Bronchial epithelial cell (primary cell): ENCODE results near the gene OXT. TPM values are rescaled to one million over a fixed set of nuclear protein-coding genes. Genes with fewer than 3 reads are reported as not detected.

Source experiments
- DNase-seq: peaks from one replicate; pipeline ENCODE4 v3.0.0-alpha.2; 2010; ENCODE audit warnings: low read depth
- FAIRE-seq: peaks from 2 replicates; lab custom pipeline; 2011; peaks lifted over from hg19 to GRCh38; lab: Jason Lieb, UNC
- H3K27me3 ChIP-seq: 2 replicates; pipeline ENCODE4 v1.5.1; 2011; ENCODE audit warnings: low read length; ENCODE audit not compliant: control insufficient read depth, insufficient read depth
- H3K36me3 ChIP-seq: 2 replicates; pipeline ENCODE4 v1.5.1; 2011; ENCODE audit warnings: low read length; ENCODE audit not compliant: control insufficient read depth, insufficient read depth
- H3K4me3 ChIP-seq: 2 replicates; pipeline ENCODE4 v1.5.1; 2011; ENCODE audit warnings: mild to moderate bottlenecking, low read depth, low read length, control low read depth
- total RNA-seq: library from RNA; depleted of rRNA; stranded (reverse); fragments of >200 nt; gene quantifications from 2 replicates; pipeline ENCODE4 v1.2.1, GENCODE V29; 2014
- TF ChIP-seq, protein P1 (sequence below): IDR thresholded peaks from 2 replicates; pipeline ENCODE4 v1.5.1; 2011; ENCODE audit warnings: mild to moderate bottlenecking, moderate library complexity, low read length, control low read depth, inconsistent platforms; ENCODE audit not compliant: insufficient read depth, severe bottlenecking

The OXT gene
- total RNA-seq, 1 donor from 2014 or later: not detected

DNA sequence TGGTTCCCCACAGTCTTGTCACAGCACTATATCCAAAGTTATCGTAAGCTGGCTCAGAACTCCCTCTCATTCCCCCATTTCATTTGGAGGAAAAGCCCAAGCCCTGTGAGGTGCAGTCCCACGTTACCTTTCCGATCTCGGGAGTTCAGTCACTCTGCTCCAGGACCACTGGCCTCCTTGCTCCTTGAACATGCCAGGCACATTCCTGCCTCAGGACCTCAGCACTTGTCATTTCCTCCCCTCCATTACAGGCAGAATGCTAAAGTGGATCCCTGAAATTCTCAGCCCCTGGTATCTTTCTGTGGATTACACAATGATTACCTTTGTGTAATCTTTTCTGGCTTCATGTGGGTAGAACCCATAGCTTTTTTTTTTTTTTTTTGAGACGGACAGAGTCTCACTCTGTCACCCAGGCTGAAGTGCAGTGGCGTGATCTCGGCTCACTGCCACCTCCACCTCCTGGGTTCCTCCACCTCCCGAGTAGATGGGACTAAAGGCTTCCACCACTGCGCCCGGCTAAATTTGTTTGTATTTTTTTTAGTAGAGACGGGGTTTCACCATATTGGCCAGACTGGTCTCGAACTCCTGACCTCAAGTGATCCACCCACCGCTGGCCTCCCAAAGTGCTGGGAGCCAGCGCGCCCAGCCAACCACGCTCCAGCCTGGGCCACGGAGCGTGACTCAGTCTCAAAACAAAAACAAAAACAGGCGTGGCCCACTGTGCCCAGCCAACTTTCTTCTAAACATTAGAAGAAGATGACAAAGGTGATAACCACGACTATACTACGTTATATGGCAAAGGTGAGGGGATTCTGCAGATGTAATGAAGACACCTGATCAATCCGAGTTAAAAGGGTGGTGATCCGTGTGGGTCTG, 4.0 kb upstream of the OXT start:
- no peaks in the 10 kb centered on the region for H3K36me3 ChIP-seq
- peaks cover 2% of the 10 kb centered on the region for H3K27me3 ChIP-seq
- no peak overlapping the region for H3K4me3 ChIP-seq
- DNase-seq (no peak), FAIRE-seq (no peak)
- TF ChIP-seq, protein P1, sequence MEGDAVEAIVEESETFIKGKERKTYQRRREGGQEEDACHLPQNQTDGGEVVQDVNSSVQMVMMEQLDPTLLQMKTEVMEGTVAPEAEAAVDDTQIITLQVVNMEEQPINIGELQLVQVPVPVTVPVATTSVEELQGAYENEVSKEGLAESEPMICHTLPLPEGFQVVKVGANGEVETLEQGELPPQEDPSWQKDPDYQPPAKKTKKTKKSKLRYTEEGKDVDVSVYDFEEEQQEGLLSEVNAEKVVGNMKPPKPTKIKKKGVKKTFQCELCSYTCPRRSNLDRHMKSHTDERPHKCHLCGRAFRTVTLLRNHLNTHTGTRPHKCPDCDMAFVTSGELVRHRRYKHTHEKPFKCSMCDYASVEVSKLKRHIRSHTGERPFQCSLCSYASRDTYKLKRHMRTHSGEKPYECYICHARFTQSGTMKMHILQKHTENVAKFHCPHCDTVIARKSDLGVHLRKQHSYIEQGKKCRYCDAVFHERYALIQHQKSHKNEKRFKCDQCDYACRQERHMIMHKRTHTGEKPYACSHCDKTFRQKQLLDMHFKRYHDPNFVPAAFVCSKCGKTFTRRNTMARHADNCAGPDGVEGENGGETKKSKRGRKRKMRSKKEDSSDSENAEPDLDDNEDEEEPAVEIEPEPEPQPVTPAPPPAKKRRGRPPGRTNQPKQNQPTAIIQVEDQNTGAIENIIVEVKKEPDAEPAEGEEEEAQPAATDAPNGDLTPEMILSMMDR: no peak

DNA sequence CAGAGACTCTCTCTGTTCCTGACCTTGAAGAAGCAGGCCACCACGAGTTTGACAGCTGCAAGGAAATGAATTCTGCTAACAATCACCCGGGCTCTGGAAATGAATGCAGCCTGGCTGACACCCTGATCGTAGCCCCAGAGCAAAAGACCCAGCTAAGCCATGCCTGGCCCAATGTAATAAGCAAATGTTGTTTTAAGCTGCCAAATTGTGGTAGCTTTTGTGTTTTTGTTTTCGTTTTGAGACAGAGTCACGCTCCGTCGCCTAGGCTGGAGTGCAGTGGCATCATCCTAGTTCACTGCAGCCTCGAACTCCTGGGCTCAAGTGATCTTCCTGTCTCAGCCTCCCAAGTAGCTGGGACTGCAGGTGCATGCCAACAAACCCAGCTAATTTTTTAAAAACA, 3.3 kb upstream of the OXT start:
- TF ChIP-seq, protein P1: no peak
- no peak for FAIRE-seq
- H3K4me3 ChIP-seq: no peak overlapping the region
- H3K27me3 ChIP-seq: peaks cover 6% of the 10 kb centered on the region
- no peaks in the 10 kb centered on the region for H3K36me3 ChIP-seq
- no peak for DNase-seq

DNA sequence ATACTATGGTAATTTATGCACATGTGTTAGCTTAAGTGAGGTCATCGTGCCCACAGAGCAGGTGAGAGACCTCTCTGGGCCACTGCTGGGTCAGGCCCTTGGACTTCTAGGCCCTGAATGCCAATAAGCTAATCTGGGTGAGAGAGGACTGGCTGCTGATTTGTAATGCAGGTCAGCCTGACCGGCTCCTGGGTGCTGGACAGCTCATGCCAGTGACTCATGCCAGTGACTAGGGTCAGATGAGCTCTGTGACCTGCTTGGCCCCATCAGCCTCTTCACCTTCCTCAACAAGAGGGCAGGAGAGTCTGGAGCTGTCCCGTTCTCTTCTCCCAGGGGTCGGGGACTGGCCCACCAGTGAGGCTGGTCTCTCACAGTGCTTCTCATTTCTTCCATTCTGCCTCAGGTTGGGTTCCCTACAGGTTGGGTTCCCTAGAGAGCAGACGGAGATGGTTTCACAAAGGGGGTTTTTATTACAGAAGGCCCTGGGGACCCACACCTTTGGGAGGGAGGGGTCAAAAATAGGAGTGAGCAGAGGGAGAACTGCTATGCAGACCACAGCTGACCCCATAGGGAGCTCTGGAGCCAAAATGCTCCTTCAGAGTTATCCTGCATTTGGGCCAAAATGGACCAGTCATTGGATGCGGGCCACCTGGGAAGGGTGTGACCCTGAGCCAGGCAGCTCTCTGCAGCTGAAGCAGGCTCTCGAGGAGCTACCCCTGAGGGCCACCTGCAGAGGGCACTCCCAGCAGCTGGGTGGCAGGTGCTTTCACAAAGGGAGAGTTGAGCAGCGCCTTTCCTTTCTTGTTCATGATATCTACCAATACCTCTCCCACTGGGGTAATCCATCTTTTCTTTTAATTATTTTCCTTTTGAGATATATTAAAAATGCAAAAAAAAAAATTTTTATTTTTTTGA, 2.2 kb upstream of the OXT start:
- Histone ChIP-seq H3K27me3 (peaks cover 6% of the 10 kb centered on the region), H3K36me3 (no peaks in the 10 kb centered on the region), H3K4me3 (no peak overlapping the region)
- FAIRE-seq: no peak
- DNase-seq: peak; percentile 4
- TF ChIP-seq, protein P1: peak; percentile 30

DNA sequence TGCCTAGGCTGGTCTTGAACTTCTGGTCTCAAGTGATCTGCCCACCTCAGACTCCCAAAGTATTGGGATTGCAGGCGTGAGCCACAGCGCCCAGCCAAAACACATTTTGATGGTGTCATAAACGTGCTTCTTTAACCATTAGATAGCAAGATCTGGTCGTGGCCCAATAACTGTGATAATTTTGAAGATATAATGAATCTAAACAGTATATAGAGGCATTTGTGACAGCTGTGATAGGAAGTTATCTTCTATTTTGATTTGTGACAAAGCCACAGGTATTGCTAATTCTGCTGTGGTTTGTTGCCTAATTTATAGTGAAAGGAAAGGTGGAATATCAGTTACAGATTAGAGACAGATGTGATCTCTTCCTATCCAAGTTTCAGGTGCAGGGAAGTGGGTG, 695 bp upstream of the OXT start:
- DNase-seq (no peak), FAIRE-seq (no peak)
- no peaks in the 10 kb centered on the region for H3K36me3 ChIP-seq
- H3K27me3 ChIP-seq: peaks cover 6% of the 10 kb centered on the region
- TF ChIP-seq, protein P1: no peak
- no peak overlapping the region for H3K4me3 ChIP-seq

DNA sequence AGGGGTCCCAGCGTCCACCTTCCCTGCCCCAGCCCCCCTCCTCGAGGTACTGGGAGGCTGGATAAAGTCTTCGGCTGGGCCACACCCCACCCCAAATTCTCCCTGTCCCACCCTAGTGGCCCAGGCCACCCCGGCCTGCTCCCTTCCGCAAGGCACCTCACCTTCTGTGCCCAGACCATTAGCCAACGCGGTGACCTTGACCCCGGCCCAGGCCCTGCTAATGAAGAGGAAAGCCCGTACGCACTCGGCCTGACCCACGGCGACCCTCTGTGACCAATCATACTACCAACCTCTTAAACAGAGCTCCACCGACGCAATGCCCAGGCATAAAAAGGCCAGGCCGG, 182 bp upstream of the OXT start:
- H3K27me3 ChIP-seq: peaks cover 6% of the 10 kb centered on the region
- H3K36me3 ChIP-seq: no peaks in the 10 kb centered on the region
- FAIRE-seq: no peak
- H3K4me3 ChIP-seq: no peak overlapping the region
- DNase-seq: no peak
- TF ChIP-seq, protein P1: no peak
